ENCODE measurements around the gene RELN.

GRCh38 chr7:103962070-103962469 lies 27.4 kb downstream of the RELN start:
- TF ChIP-seq, protein P1, sequence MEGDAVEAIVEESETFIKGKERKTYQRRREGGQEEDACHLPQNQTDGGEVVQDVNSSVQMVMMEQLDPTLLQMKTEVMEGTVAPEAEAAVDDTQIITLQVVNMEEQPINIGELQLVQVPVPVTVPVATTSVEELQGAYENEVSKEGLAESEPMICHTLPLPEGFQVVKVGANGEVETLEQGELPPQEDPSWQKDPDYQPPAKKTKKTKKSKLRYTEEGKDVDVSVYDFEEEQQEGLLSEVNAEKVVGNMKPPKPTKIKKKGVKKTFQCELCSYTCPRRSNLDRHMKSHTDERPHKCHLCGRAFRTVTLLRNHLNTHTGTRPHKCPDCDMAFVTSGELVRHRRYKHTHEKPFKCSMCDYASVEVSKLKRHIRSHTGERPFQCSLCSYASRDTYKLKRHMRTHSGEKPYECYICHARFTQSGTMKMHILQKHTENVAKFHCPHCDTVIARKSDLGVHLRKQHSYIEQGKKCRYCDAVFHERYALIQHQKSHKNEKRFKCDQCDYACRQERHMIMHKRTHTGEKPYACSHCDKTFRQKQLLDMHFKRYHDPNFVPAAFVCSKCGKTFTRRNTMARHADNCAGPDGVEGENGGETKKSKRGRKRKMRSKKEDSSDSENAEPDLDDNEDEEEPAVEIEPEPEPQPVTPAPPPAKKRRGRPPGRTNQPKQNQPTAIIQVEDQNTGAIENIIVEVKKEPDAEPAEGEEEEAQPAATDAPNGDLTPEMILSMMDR (IDR thresholded peaks at IDR 0.05; ENCODE audit: low read depth, low read length) = no peak
- no peak for TF ChIP-seq MYC (IDR thresholded peaks at IDR 0.05; ENCODE audit: low read depth, low read length)
- TF ChIP-seq POLR2A (IDR thresholded peaks at IDR 0.05; ENCODE audit: extremely low read depth, insufficient read length) = no peak
- TF ChIP-seq, protein P2, sequence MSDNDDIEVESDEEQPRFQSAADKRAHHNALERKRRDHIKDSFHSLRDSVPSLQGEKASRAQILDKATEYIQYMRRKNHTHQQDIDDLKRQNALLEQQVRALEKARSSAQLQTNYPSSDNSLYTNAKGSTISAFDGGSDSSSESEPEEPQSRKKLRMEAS (IDR thresholded peaks at IDR 0.05; ENCODE audit: low read depth, low read length) = no peak
